ENCODE measurements around the gene FARS2. TPM values are rescaled to one million over a fixed set of nuclear protein-coding genes. Genes with fewer than 3 reads are reported as not detected.

Gene FARS2
- total RNA-seq, 2 experiments from 2014 or later, result 13.8 to 14.3 TPM

GRCh38 chr6:5469101-5469846, 208.0 kb downstream of the FARS2 start:
- no peaks in the 10 kb centered on the region for H3K9me2 ChIP-seq (ENCODE audit: insufficient read depth, low read length)
- ChIA-PET POLR2A (no interaction called here), CTCF (ENCODE audit: unreplicated experiment) (no interaction called here)
- H4K20me1 ChIP-seq (ENCODE audit: insufficient read depth, low read length), result no peaks in the 10 kb centered on the region
- no peak overlapping the region for H3K27ac ChIP-seq (ENCODE audit: low read depth, low read length, poor library complexity, severe bottlenecking)
- TF ChIP-seq CTCF (conservative IDR thresholded peaks at IDR 0.05; ENCODE audit: low read length), result no peak
- TF ChIP-seq EZH2phosphoT487 (IDR thresholded peaks at IDR 0.05; ENCODE audit: borderline replicate concordance, low read depth, low read length), result no peak
- H3K4me1 ChIP-seq (ENCODE audit: insufficient read depth, low read length, poor library complexity, severe bottlenecking), result peaks cover 7% of the 10 kb centered on the region
- no peaks in the 10 kb centered on the region for H3K79me2 ChIP-seq (ENCODE audit: insufficient read depth, low read depth, low read length)
- no peak for DNase-seq (ENCODE audit: low spot score)
- no peak overlapping the region for H2AFZ ChIP-seq (ENCODE audit: low read length)
- BruUV-seq (replicated peaks), result no TSS peak
- intact Hi-C loops (cut with micrococcal nuclease; ENCODE audit: unreplicated experiment), result loop anchor here (10.0 kb wide), 1 partner anchor 536 kb away; the partner anchor contains the start of gene NRN1
- H3K4me2 ChIP-seq (ENCODE audit: low read length), result no peak overlapping the region
- no peaks in the 10 kb centered on the region for H3K36me3 ChIP-seq (ENCODE audit: insufficient read depth, low read length)
- H3K9me3 ChIP-seq (ENCODE audit: low read length), result no peaks in the 10 kb centered on the region
- H3K4me3 ChIP-seq (ENCODE audit: low read depth, low read length, poor library complexity, severe bottlenecking), result no peak overlapping the region

GRCh38 chr6:5471044-5471443, 209.7 kb downstream of the FARS2 start:
- no peak overlapping the region for H3K4me2 ChIP-seq (ENCODE audit: low read length)
- H3K27ac ChIP-seq (ENCODE audit: low read depth, low read length, poor library complexity, severe bottlenecking), result no peak overlapping the region
- intact Hi-C loops (cut with micrococcal nuclease; ENCODE audit: unreplicated experiment), result loop anchor here (1.0 to 5.0 kb wide), 3 partner anchors 251 to 1076 kb away; no protein-coding TSS in a partner anchor
- CTCF ChIA-PET (ENCODE audit: unreplicated experiment), result interaction anchor here (0.6 kb wide), 2 partner anchors 20 to 430 kb away, joined by 3 read pairs; no protein-coding TSS in a partner anchor
- peaks cover 7% of the 10 kb centered on the region for H3K4me1 ChIP-seq (ENCODE audit: insufficient read depth, low read length, poor library complexity, severe bottlenecking)
- no peaks in the 10 kb centered on the region for H3K79me2 ChIP-seq (ENCODE audit: insufficient read depth, low read depth, low read length)
- no peak overlapping the region for H2AFZ ChIP-seq (ENCODE audit: low read length)
- no peak overlapping the region for H3K4me3 ChIP-seq (ENCODE audit: low read depth, low read length, poor library complexity, severe bottlenecking)
- no peaks in the 10 kb centered on the region for H3K36me3 ChIP-seq (ENCODE audit: insufficient read depth, low read length)
- peak; percentile 67 for DNase-seq (ENCODE audit: low spot score)
- no peaks in the 10 kb centered on the region for H3K9me2 ChIP-seq (ENCODE audit: insufficient read depth, low read length)
- TF ChIP-seq CTCF (conservative IDR thresholded peaks at IDR 0.05; ENCODE audit: low read length) (peak; percentile 98), EZH2phosphoT487 (IDR thresholded peaks at IDR 0.05; ENCODE audit: borderline replicate concordance, low read depth, low read length) (no peak)
- POLR2A ChIA-PET, result interaction anchor here (0.5 to 0.9 kb wide), 4 partner anchors 152 to 1520 kb away, joined by 3 to 5 read pairs (median 4); no protein-coding TSS in a partner anchor
- H3K9me3 ChIP-seq (ENCODE audit: low read length), result no peaks in the 10 kb centered on the region
- H4K20me1 ChIP-seq (ENCODE audit: insufficient read depth, low read length), result no peaks in the 10 kb centered on the region
- BruUV-seq (replicated peaks), result no TSS peak
